ENCODE measurements around the gene FAM114A1.
"Not testable (repeated sequence)": the region's sequence is repeated elsewhere in the genome, so short reads cannot be mapped to it uniquely, and the experiment has no call there.

The FAM114A1 gene

DNA sequence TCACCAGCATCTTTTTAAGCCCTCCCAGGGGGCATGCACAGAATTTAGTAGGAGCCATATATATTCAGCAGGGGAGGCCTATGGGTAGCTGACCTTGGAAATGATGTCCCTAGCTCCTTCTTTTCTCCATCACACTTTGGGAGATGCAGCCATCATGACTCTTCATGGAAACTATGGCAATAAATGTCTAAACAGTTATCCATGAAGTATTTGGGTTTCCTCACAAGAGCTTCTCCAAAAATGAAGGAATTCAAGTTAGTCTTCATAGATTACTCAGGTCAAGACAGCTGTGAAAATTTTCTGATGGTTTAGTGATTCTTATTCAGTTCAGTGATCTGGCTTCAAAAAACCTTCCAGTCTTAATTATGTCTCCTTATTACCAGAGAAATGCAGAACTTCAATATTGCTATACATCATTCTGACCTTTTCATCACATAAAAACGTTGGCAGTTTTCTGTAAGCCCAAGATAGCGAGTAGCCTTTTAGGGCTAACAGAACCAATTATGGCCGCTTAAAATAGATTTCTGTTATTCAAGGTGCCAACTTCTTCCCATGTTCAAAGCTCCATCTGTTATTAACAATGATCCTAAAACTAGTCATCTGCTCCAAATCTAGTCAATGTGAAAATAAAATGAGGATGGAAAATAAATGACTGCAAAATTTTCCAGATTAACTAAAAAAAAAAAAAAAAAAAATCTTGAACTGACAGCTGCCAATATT, 112.1 kb downstream of the FAM114A1 start:
- DNase-seq = no peak

DNA sequence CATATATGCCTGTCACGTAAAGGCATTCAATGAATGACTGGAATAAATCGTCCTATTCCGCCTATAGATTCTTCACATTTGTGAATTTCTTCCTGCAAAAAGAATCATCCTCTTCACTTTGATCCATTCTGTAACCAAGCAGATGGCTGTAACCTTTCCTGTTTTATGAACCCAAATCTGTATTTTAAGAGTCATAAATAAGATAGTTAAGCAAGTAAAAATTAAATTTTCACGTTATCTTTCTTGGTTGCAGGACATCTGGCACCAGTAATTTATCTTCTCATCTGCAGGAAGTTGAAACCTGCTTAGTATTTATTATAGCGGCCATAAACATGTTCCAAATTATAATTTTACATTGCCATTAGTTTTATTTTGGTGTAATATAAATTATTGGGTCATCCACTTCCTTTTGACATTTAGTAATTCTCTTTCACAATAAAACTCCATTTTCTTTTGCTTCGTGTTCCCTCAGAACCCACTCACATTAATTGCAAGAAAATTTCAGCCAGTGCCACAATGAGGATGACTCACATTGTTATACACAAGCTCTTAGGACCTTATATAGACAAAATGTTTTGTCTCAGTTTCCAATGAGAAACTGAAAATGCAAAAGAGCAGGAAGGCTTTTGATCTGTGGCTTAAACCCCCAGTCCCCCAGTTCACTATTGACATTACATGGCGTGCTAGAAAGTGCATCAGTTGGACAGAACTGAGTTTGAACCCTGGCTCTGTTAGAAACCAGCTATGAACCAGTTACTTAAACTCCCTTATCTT, 113.5 kb downstream of the FAM114A1 start:
- DNase-seq = no peak

DNA sequence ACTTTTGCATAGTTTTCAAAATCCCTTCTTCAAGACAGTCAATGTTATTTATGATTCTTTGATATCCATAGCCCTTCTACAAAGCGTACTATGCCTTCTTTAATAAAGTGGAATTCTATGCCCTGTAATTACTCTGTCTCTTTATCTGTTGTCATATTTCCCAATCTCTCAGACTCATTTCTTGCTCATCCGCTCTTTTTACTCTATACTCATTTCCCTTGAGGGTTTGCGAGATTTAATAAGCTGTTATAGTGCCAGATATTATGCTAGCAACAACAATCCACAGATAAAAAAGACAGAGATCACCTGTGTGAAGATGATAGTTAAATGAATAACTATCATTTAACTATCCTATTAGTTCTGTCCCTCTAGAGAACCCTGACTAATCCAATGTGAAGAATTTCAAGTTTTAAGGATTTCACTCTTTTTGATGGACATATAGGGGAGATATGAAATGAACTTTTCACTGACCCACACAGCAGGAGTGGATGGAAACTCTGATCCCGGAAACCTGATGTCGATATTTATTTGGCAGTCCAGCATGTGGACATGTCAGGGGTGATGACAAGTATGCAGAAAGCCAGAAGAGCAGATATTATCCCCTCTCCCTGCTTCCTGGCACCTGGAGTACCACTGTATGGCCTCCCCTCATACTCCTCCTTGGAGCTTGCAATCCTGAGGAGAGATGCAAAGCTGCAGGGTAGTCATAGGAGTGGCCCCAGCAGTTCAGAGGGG, 114.9 kb downstream of the FAM114A1 start:
- DNase-seq = no peak

DNA sequence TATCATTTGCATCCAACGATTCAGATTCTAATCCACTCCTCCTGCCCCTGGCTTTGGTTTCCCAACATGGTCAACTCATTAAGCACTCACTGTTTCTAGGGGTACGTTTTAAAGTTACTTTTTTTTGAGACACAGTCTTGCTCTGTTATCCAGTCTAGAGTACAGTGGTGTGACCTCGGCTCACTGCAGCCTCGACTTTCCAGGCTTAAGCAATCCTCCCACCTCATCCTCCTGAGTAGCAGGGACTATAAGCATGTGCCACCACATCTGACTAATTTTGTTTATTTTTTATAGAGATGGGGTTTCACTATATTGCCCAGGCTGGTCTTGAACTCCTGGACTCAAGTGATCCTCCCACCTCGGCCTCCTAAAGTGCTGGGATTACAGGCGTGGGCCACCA, 115.7 kb downstream of the FAM114A1 start:
- no peak for DNase-seq

DNA sequence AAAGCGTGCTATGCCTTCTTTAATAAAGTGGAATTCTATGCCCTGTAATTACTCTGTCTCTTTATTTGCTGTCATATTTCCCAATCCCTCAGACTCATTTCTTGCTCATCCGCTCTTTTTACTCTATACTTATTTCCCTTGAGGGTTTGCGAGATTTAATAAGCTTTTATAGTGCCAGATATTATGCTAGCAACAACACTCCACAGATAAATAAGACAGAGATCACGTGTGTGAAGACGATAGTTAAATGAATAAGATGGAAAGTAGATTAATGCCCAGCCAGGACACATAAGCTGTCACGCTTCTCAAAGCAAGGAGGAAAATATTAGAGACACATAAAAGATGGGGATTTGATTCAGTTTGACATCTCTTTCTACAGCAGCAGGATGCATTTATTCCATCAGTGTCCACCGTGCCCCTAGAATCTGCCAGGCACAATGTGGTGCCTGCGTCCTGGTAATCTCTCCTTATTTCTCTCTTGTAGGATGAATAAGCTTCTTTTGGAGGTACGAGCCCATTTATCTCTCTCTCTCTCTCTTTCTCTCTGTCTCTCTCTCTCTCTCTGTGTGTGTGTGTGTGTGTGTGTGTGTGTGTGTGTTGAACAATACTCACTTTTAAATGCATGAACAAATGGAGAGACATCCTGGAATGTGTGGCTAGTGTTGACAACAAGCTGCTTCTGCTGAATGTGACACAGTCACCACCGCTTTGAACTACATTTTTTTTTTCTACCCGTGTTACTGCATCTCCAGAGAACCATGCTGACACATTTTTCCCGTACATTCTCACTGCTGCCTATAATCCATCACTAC, 116.4 kb downstream of the FAM114A1 start:
- DNase-seq = no peak

DNA sequence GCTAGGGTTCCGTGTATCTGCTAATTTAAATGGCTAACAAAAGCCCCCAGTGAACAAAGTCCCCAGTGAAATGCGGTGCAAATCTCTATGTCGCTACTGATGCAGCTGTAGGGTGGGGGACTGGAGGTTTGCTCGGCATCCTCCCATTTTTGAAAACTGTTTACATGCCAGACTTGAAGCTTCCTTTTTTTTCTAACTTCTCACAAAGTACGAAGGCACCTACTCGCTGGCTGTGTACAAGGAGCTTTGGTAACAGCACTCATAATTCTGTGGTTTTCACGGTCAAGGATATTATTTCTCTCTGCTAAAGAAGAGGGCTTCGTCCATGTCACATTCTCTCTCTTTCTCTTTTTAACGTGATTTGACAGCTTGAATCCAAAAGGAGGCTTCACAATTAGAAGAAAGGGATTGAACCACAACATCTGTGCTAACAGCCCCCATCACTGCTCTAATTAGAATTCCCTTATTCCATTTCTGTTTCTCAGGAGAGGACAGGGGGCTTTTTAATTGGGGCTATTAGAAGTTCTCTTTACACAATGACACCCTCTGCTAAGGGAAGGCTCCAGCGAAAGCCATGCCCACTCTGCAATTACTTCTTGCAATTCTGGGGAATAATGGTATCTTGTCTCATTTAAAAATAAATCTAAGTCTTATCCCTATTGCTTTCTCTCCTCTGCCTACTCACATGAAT, 117.9 kb downstream of the FAM114A1 start:
- DNase-seq = no peak

DNA sequence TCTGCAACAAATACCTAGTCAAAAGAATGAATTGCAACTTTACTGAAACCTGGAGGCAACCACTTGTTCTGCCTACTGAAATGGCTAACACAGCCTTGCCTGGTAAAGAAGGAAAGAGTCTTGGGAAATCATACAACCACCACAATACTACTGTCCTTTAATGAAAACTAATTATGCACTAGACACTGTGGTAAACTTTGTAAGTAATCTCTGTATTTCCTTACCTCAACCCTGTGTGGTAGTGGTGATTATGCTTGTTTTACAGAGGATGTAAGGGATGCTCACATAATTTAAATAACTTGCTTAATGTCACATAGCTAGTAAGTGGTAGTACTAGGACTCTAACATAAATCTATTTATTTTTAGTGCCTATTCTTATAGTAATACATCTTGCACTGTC, 119.9 kb downstream of the FAM114A1 start:
- DNase-seq = no peak

DNA sequence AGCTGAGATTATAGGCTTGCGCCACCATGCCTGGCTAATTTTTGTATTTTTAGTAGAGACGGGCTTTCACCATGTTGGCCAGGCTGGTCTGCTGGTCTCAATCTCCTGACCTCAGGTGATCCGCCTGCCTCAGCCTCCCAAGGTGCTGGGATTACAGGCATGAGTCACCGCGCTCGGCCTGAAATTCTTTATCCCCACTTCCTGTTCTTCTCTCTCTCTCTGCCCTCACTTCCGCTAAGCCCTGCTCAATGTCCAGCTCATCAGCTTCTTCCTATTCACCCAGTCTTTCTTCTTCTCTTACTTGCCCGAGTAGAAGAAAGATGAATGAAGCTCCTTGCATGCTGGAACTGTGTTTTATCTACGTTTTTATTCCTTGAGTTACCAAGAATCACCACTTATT, 120.7 kb downstream of the FAM114A1 start:
- DNase-seq = not testable (repeated sequence)

DNA sequence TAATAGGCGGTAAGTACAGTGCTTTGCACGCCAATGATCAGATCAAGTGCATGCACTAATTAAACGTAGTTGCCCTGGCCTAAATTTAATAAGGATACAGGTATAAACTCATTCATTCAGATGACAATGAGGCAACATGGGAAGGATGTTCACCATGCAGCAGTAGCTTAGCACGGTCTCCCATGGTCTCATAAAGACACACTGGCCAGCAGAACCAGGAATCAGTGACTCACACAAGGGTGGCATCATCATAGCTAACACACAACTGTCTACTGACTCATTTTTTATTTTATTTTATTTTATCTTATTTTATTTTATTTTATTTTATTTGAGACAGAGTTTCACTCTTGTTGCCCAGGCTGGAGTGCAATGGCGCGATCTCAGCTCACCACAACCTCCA, 121.9 kb downstream of the FAM114A1 start:
- DNase-seq = no peak

DNA sequence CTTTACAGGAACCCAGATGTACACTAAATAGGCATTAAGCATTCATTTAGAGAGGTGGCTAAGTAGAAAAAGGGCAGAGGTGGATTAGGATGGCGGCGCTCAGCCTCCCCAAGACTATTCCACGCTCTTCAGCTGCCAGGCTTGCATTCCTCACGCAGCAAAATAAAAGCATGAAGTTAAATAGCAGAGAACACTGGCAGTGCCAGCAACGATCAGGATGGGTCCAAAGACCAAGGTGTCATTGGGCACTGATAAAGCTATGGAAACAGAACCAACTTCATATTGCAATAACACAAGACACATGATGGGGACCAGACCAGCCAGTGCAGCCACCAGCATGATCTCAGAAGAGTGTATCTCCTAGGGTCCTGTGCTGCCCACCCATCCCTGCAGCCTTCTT, 122.6 kb downstream of the FAM114A1 start:
- no peak for DNase-seq

DNA sequence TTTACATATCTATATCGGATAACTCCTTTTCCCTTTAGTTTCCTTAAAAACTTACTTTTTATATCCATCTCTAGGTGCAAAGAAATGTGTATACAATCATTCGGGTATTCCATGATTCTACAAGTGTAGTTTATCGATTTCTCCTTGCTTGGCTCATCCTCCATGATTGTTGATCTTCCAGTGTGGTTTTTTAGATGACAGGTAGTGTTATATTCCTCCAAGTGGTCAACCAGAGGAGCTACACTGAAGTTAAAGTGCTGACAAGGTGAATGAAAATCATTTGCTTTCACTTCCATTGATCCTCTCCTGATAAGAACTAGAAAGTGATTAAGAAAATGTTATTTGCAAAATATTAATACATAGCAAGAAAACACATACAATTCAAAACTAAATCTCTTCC, 126.1 kb downstream of the FAM114A1 start:
- no peak for DNase-seq

DNA sequence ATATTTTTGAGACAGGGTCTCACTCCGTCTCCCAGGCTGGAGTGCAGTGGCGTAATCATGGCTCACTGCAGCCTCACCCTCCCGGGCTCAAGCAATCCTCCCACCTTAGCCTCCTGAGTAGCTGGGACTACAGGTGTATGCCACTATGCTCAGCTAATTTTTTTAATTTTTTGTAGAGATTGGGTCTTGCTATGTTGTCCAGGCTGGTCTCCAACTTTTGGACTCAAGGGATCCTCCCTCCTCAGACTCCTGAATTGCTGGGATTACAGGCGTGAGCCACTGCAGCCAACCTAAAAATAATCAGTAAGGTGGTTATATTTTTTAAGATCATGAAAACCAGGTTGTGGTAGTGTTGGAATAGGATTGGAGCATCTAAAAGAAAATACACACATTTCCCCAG, 126.5 kb downstream of the FAM114A1 start:
- DNase-seq = no peak

Measured in NCI-H1436 (cell line).